Left ventricle myocardium inferior (tissue), 1 donor: ENCODE results near the gene PHF1. TPM values are rescaled to one million over a fixed set of nuclear protein-coding genes. Genes with fewer than 3 reads are reported as not detected.

Source experiments
- DNase-seq: peaks from one replicate; pipeline ENCODE4 v3.0.0-alpha.2; 2020
- H3K27ac ChIP-seq: fragments of 200-600 bp; replicated peaks from 2 replicates; pipeline ENCODE4 v1.8.0; 2021
- H3K27me3 ChIP-seq: fragments of 200-600 bp; 2 replicates; pipeline ENCODE4 v1.8.0; 2021; ENCODE audit warnings: low read depth
- H3K36me3 ChIP-seq: fragments of 200-600 bp; 2 replicates; pipeline ENCODE4 v1.8.0; 2021
- H3K4me1 ChIP-seq: fragments of 200-600 bp; 2 replicates; pipeline ENCODE4 v1.8.0; 2021
- H3K4me3 ChIP-seq: fragments of 200-600 bp; 2 replicates; pipeline ENCODE4 v1.8.0; 2021; ENCODE audit warnings: mild to moderate bottlenecking, moderate library complexity
- H3K9me3 ChIP-seq: fragments of 200-600 bp; replicated peaks from 2 replicates; pipeline ENCODE4 v1.8.0; 2021
- CTCF ChIP-seq: fragments of 200-600 bp; IDR thresholded peaks from 2 replicates; pipeline ENCODE4 v1.8.0; 2021; ENCODE audit warnings: antibody characterized with exemption, mild to moderate bottlenecking, borderline replicate concordance
- intact Hi-C: fragments of 100-400 bp; cut with micrococcal nuclease; formaldehyde crosslinking; loops from one replicate; pipeline ENCODE4 v1.11.0; 2022
- total RNA-seq: library from RNA; stranded (reverse); fragmentation: NEBNext Ultra II Directional; extraction: Animal tissue kit (Norgen Biotek cat#: 25700); gene quantifications from one replicate; pipeline ENCODE4 v1.2.1, GENCODE V29; 2021
- donor health status: DM: no; HTN: yes; CAD: no; lungs with severe emphysema.

The PHF1 gene
- total RNA-seq, 1 donor from 2014 or later: 52.2 TPM

- H3K4me1 ChIP-seq: peaks cover 69% of the 10 kb centered on the region
- H3K27me3 ChIP-seq: no peaks in the 10 kb centered on the region
- H3K9me3 ChIP-seq: no peaks in the 10 kb centered on the region
- peak overlapping the region; percentile 68 for H3K4me3 ChIP-seq
- TF ChIP-seq CTCF: peak; percentile 74
- intact Hi-C loops: no loop called here
- no peaks in the 10 kb centered on the region for H3K36me3 ChIP-seq
- DNase-seq: peak; percentile 86
- peak overlapping the region; percentile 93 for H3K27ac ChIP-seq
Observed at GRCh38 chr6:33425668-33426577, 15.1 kb downstream of the PHF1 start.

- H3K4me3 ChIP-seq: peak overlapping the region; percentile 68
- peak overlapping the region; percentile 93 for H3K27ac ChIP-seq
- DNase-seq: no peak
- intact Hi-C loops: no loop called here
- no peak for TF ChIP-seq CTCF
- no peaks in the 10 kb centered on the region for H3K9me3 ChIP-seq
- H3K27me3 ChIP-seq: no peaks in the 10 kb centered on the region
- H3K36me3 ChIP-seq: no peaks in the 10 kb centered on the region
- peaks cover 78% of the 10 kb centered on the region for H3K4me1 ChIP-seq
Observed at GRCh38 chr6:33426590-33427511, 16.0 kb downstream of the PHF1 start.

GRCh38 chr6:33427585-33428223, 16.9 kb downstream of the PHF1 start:
- intact Hi-C loops: no loop called here
- H3K4me3 ChIP-seq: peak overlapping the region; percentile 68
- no peaks in the 10 kb centered on the region for H3K36me3 ChIP-seq
- peak overlapping the region; percentile 93 for H3K27ac ChIP-seq
- peaks cover 80% of the 10 kb centered on the region for H3K4me1 ChIP-seq
- TF ChIP-seq CTCF: no peak
- H3K9me3 ChIP-seq: no peaks in the 10 kb centered on the region
- no peaks in the 10 kb centered on the region for H3K27me3 ChIP-seq
- DNase-seq: peak; percentile 63

- intact Hi-C loops: no loop called here
- peak overlapping the region; percentile 93 for H3K27ac ChIP-seq
- H3K9me3 ChIP-seq: no peaks in the 10 kb centered on the region
- peak; percentile 30 for TF ChIP-seq CTCF
- H3K36me3 ChIP-seq: no peaks in the 10 kb centered on the region
- H3K4me1 ChIP-seq: peaks cover 87% of the 10 kb centered on the region
- no peak for DNase-seq
- no peaks in the 10 kb centered on the region for H3K27me3 ChIP-seq
- peak overlapping the region; percentile 68 for H3K4me3 ChIP-seq
Observed at GRCh38 chr6:33428224-33428965, 17.6 kb downstream of the PHF1 start.
